HCT116 (cell line): ENCODE data around the gene DHRS11. TPM values are rescaled to one million over a fixed set of nuclear protein-coding genes. Genes with fewer than 3 reads are reported as not detected.
A peak's percentile ranks its signal among the peaks of the same experiment; 100 is the strongest.

Experiments
- ATAC-seq: fragments of 200-7000 bp; cut with Tn5 transposase; 2 replicates; pipeline ENCODE4 v1.9.1; 2020; ENCODE audit warnings: mild to moderate bottlenecking, moderate library complexity
- BruUV-seq: library from RNA; stranded (reverse); fragments of 400-500 nt; replicated peaks from 2 replicates; lab custom pipeline; 2021; lab: Mats Ljungman, UMichigan
- CTCF ChIA-PET: fragments of 300-600 bp; sonication (Branson Sonifier 250); formaldehyde crosslinking; loops from one replicate; lab custom pipeline; 2021; ENCODE audit warnings: antibody characterized with exemption; lab: Charles Lee
- POLR2A ChIA-PET: fragments of 300-600, 350-600 bp; sonication (Branson Sonifier 250); formaldehyde crosslinking; loops from one replicate; lab custom pipeline; 2021; ENCODE audit warnings: antibody characterized with exemption; lab: Charles Lee
- RAD21 ChIA-PET, 2 experiments: fragments of 300-600 bp; sonication (Branson Sonifier 250); formaldehyde crosslinking; loops; one replicate each; lab custom pipeline; 2023; ENCODE audit warnings: low total read pairs in 2 of 2; ENCODE audit not compliant: uncharacterized antibody in 2 of 2, unreplicated experiment in 2 of 2, low non-redundant PET in 1 of 2; lab: Charles Lee
- DNase-seq: peaks from one replicate; pipeline ENCODE4 v3.0.0-alpha.2; 2010; ENCODE audit warnings: low read depth, low spot score
- H2AFZ ChIP-seq: fragments of 200-600 bp; shearing (Covaris generic), sonication (generic); 2 replicates; pipeline ENCODE4 v1.6.1; 2017; ENCODE audit warnings: low read depth, mixed run types, mixed read lengths, antibody characterized with exemption, low read length; ENCODE audit not compliant: poor library complexity, severe bottlenecking
- H3K27ac ChIP-seq: 2 replicates; pipeline ENCODE4 v1.5.1; 2012; ENCODE audit warnings: low read depth, low read length
- H3K27me3 ChIP-seq: fragments of 200-600 bp; sonication (generic); 2 replicates; pipeline ENCODE4 v1.6.1; 2016; ENCODE audit warnings: mixed run types, low read length, mixed read lengths; ENCODE audit not compliant: insufficient read depth
- H3K36me3 ChIP-seq, 2 experiments: fragments of 200-500 bp in 1 of 2; fragments of 200-600 bp in 1 of 2; sonication (Bioruptor generic) in 1 of 2; sonication (generic) in 1 of 2; 2 replicates each; pipeline versions ENCODE4 v1.5.1 to v1.6.1; 2014 to 2016; ENCODE audit warnings: low read length in 2 of 2, inconsistent platforms in 1 of 2, mixed read lengths in 1 of 2, mixed run types in 1 of 2; ENCODE audit not compliant: insufficient read depth in 2 of 2, control insufficient read depth in 1 of 2
- H3K4me1 ChIP-seq, 2 experiments: fragments of 200-600 bp in 1 of 2; sonication (generic) in 1 of 2; 2 replicates each; pipeline versions ENCODE4 v1.5.1 to v1.6.1; 2012 to 2017; ENCODE audit warnings: low read length in 2 of 2, inconsistent platforms in 1 of 2, mild to moderate bottlenecking in 1 of 2, mixed read lengths in 1 of 2, mixed run types in 1 of 2, moderate library complexity in 1 of 2; ENCODE audit not compliant: insufficient read depth in 2 of 2, control insufficient read depth in 1 of 2
- H3K4me2 ChIP-seq: fragments of 200-600 bp; sonication (generic); 2 replicates; pipeline ENCODE4 v1.6.1; 2017; ENCODE audit warnings: mixed run types, low read length, mixed read lengths
- H3K4me3 ChIP-seq, 2 experiments: fragments of 200-600 bp in 1 of 2; sonication (generic) in 1 of 2; replicated peaks in 1 of 2; 2 replicates each; pipeline ENCODE4 v1.5.1; 2011 to 2016; ENCODE audit warnings: low read length in 2 of 2, control low read depth in 1 of 2, low read depth in 1 of 2, mild to moderate bottlenecking in 1 of 2, mixed read lengths in 1 of 2, mixed run types in 1 of 2
- H3K79me2 ChIP-seq: fragments of 200-600 bp; sonication (generic); 2 replicates; pipeline ENCODE4 v1.6.1; 2017; ENCODE audit warnings: mild to moderate bottlenecking, mixed run types, low read length, moderate library complexity, mixed read lengths; ENCODE audit not compliant: insufficient read depth
- H3K9ac ChIP-seq: fragments of 200-600 bp; sonication (generic); 2 replicates; pipeline ENCODE4 v1.6.1; 2016; ENCODE audit warnings: low read length, mixed read lengths
- H3K9me2 ChIP-seq: fragments of 200-600 bp; sonication (generic), shearing (Covaris generic); 2 replicates; pipeline ENCODE4 v1.6.1; 2017; ENCODE audit warnings: mixed run types, mild to moderate bottlenecking, moderate library complexity; ENCODE audit not compliant: insufficient read depth
- H3K9me3 ChIP-seq, 2 experiments: fragments of 200-500 bp in 1 of 2; fragments of 200-600 bp in 1 of 2; sonication (Bioruptor generic) in 1 of 2; sonication (generic) in 1 of 2; 2 replicates each; pipeline ENCODE4 v1.6.1; 2014 to 2017; ENCODE audit warnings: low read length in 2 of 2, mixed read lengths in 2 of 2, inconsistent platforms in 1 of 2, low read depth in 1 of 2, mild to moderate bottlenecking in 1 of 2, mixed run types in 1 of 2, moderate library complexity in 1 of 2; ENCODE audit not compliant: control insufficient read depth in 1 of 2, insufficient read depth in 1 of 2
- H4K20me1 ChIP-seq: fragments of 200-600 bp; sonication (generic), shearing (Covaris generic); 2 replicates; pipeline ENCODE4 v1.6.1; 2017; ENCODE audit warnings: mixed run types, mild to moderate bottlenecking, moderate library complexity; ENCODE audit not compliant: insufficient read depth
- CBX3 ChIP-seq: IDR thresholded peaks from 2 replicates; pipeline ENCODE4 v1.6.1; 2012; ENCODE audit warnings: low read depth
- CEBPB ChIP-seq: IDR thresholded peaks from 2 replicates; pipeline ENCODE4 v1.6.1; 2012; ENCODE audit warnings: low read depth
- JUND ChIP-seq: IDR thresholded peaks from 2 replicates; pipeline ENCODE4 v1.6.1; 2012
- POLR2AphosphoS5 ChIP-seq: IDR thresholded peaks from 2 replicates; pipeline ENCODE4 v1.6.1; 2011; ENCODE audit warnings: mild to moderate bottlenecking, low read depth, low read length, moderate library complexity
- TCF7L2 ChIP-seq: IDR thresholded peaks from 2 replicates; pipeline ENCODE4 v1.7.0; 2011; ENCODE audit warnings: borderline replicate concordance, inconsistent platforms; ENCODE audit not compliant: insufficient read depth, insufficient read length; ENCODE audit errors: extremely low read depth
- intact Hi-C: fragments of 100-400 bp; cut with micrococcal nuclease; formaldehyde crosslinking; loops from 2 replicates; pipeline ENCODE4 v1.10.0; 2022
- total RNA-seq: library from RNA; stranded (reverse); gene quantifications from one replicate; pipeline ENCODE4 v1.2.1, GENCODE V29; 2021; ENCODE audit not compliant: unreplicated experiment
- TF ChIP-seq, protein P1 (sequence below): IDR thresholded peaks from 2 replicates; pipeline ENCODE4 v1.6.1; 2012
- TF ChIP-seq, protein P2 (sequence below), 3 experiments: fragments of 200-600 bp in 1 of 3; sonication (generic) in 1 of 3; IDR thresholded peaks in 2 of 3; conservative IDR thresholded peaks in 1 of 3; 2 replicates each; pipeline ENCODE4 v1.5.1; 2012 to 2017; ENCODE audit warnings: low read depth in 2 of 3, low read length in 2 of 3, antibody characterized with exemption in 1 of 3, borderline replicate concordance in 1 of 3, control low read depth in 1 of 3, mild to moderate bottlenecking in 1 of 3, mixed read lengths in 1 of 3, mixed run types in 1 of 3, moderate library complexity in 1 of 3; ENCODE audit not compliant: insufficient read depth in 1 of 3
- TF ChIP-seq, protein P3 (sequence below): IDR thresholded peaks from 2 replicates; pipeline ENCODE4 v1.6.1; 2012

Gene DHRS11
- total RNA-seq, 1 experiment from 2014 or later: 21.5 TPM

DNA sequence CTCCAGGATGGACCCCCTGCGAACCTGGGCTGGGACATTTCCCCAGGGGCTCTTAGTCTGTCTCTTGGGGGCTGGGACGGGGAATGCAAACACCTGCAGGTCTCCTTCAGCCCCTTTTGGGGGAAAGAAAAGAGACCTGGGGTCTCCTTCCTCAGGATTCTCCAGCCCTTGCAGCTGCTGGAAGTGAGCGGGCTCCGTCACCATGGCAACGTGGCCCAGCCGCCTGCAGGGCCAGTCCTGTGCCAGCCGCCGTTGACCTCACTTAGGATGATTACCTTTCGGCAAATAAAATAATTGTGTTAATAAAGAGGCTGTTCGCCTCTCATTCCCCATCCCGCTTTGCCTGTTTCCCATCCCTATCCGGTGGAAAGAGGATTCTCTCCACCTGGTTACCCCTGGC, 35.4 kb downstream of the DHRS11 start:
- H3K79me2 ChIP-seq: no peaks in the 10 kb centered on the region
- no peaks in the 10 kb centered on the region for H4K20me1 ChIP-seq
- no peak overlapping the region for H3K9ac ChIP-seq
- H3K9me3 ChIP-seq: no peaks in the 10 kb centered on the region
- H3K36me3 ChIP-seq: no peaks in the 10 kb centered on the region
- no peak for ATAC-seq
- H3K4me3 ChIP-seq: no peak overlapping the region
- DNase-seq: no peak
- H3K27ac ChIP-seq: no peak overlapping the region
- no peaks in the 10 kb centered on the region for H3K9me2 ChIP-seq
- H2AFZ ChIP-seq: no peak overlapping the region
- no TSS peak for BruUV-seq
- ChIA-PET RAD21 (no interaction called here), CTCF (interaction anchor here (0.9 to 4.1 kb wide), 4 partner anchors 26 to 614 kb away, joined by 3 to 25 read pairs (median 14); partner anchors contain the start of gene MRM1), POLR2A (interaction anchor here (0.8 kb wide), 1 partner anchor 591 kb away, joined by 3 read pairs; no protein-coding TSS in a partner anchor)
- intact Hi-C loops: loop anchor here (5.0 kb wide), 2 partner anchors 595 to 770 kb away; no protein-coding TSS in a partner anchor
- H3K27me3 ChIP-seq: 0 out of 2 replicates have a peak, but pooled peaks cover under 1% of the 10 kb centered on the region
- TF ChIP-seq POLR2AphosphoS5 (no peak), CBX3 (no peak)
- TF ChIP-seq, protein P1, sequence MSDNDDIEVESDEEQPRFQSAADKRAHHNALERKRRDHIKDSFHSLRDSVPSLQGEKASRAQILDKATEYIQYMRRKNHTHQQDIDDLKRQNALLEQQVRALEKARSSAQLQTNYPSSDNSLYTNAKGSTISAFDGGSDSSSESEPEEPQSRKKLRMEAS: no peak
- TF ChIP-seq, protein P2, sequence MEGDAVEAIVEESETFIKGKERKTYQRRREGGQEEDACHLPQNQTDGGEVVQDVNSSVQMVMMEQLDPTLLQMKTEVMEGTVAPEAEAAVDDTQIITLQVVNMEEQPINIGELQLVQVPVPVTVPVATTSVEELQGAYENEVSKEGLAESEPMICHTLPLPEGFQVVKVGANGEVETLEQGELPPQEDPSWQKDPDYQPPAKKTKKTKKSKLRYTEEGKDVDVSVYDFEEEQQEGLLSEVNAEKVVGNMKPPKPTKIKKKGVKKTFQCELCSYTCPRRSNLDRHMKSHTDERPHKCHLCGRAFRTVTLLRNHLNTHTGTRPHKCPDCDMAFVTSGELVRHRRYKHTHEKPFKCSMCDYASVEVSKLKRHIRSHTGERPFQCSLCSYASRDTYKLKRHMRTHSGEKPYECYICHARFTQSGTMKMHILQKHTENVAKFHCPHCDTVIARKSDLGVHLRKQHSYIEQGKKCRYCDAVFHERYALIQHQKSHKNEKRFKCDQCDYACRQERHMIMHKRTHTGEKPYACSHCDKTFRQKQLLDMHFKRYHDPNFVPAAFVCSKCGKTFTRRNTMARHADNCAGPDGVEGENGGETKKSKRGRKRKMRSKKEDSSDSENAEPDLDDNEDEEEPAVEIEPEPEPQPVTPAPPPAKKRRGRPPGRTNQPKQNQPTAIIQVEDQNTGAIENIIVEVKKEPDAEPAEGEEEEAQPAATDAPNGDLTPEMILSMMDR (IDR thresholded peaks at IDR 0.05 in 2 of 3, conservative IDR thresholded peaks at IDR 0.05 in 1 of 3; ENCODE audit: borderline replicate concordance in 1 of 3, insufficient read depth in 1 of 3, low read depth in 2 of 3, low read length in 2 of 3): no peak
- peaks cover 0 to 4% of the 10 kb centered on the region in 2 experiments; a peak in 2 of 4 replicates for H3K4me1 ChIP-seq
- no peak overlapping the region for H3K4me2 ChIP-seq

DNA sequence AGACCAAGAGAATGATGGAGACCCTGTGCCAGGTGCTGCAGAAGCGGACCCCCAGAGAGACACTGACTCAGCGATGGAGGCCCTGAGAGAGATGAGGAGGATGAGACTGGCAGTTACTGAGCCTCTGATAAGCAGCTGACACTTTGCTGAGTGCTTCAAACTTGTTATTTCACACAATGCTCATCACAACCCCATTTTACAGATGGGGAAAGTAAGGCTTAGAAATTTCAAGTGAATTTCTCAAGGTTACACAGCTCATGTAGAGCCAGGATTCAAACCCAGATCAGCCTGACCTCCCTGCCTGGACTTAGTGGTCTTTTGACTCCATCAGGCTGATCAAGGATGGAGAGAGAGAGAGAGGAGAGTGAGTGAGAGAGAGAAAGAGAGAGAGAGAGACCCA, 36.9 kb downstream of the DHRS11 start:
- Histone ChIP-seq H3K4me1 (peaks cover 0 to 4% of the 10 kb centered on the region in 2 experiments; a peak in 2 of 4 replicates), H3K79me2 (no peaks in the 10 kb centered on the region), H3K27ac (no peak overlapping the region), H3K4me3 (no peak overlapping the region), H3K4me2 (no peak overlapping the region), H3K9ac (0 out of 2 replicates have a peak overlapping the region, but pooled peaks have one; percentile 3), H3K9me3 (no peaks in the 10 kb centered on the region), H3K36me3 (no peaks in the 10 kb centered on the region), H4K20me1 (no peaks in the 10 kb centered on the region), H2AFZ (no peak overlapping the region), H3K9me2 (no peaks in the 10 kb centered on the region), H3K27me3 (0 out of 2 replicates have a peak, but pooled peaks cover 4% of the 10 kb centered on the region)
- intact Hi-C loops: loop anchor here (5.0 kb wide), 2 partner anchors 594 to 769 kb away; no protein-coding TSS in a partner anchor
- ChIA-PET CTCF (interaction anchor here (0.6 to 4.1 kb wide), 10 partner anchors 13 to 745 kb away, joined by 3 to 25 read pairs (median 4); no protein-coding TSS in a partner anchor), RAD21 (interaction anchor here in 1 of 2 experiments (1.0 kb wide), 1 partner anchor 127 kb away, joined by 3 read pairs; no protein-coding TSS in a partner anchor), POLR2A (interaction anchor here (0.6 kb wide), 1 partner anchor 529 kb away, joined by 3 read pairs; no protein-coding TSS in a partner anchor)
- TF ChIP-seq, protein P3, sequence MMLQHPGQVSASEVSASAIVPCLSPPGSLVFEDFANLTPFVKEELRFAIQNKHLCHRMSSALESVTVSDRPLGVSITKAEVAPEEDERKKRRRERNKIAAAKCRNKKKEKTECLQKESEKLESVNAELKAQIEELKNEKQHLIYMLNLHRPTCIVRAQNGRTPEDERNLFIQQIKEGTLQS: no peak
- TF ChIP-seq CBX3: no peak
- TF ChIP-seq CEBPB: no peak
- no peak for TF ChIP-seq TCF7L2
- no peak for TF ChIP-seq JUND
- ATAC-seq (no peak), DNase-seq (no peak)
- no TSS peak for BruUV-seq
